Muscle of back (tissue), 13 donors: ENCODE measurements around the gene RGS8. TPM values are rescaled to one million over a fixed set of nuclear protein-coding genes. Genes with fewer than 3 reads are reported as not detected.
A peak's percentile ranks its signal among the peaks of the same experiment; 100 is the strongest.

Source experiments
- DNase-seq, 3 donors: peaks; one replicate each; pipeline versions ENCODE4 v3.0.0 to v3.0.0-alpha.2; 2013
- long read RNA-seq, 9 donors: transcript quantifications; one replicate each; lab custom pipeline, GENCODE V29; 2026
- polyA plus RNA-seq, 10 donors: library from polyadenylated mRNA; unstranded; fragments of 120-200 nt; gene quantifications; one replicate each; pipeline ENCODE4 v1.2.1, GENCODE V29; 2013; ENCODE audit not compliant: insufficient read length in 10 of 10

Gene RGS8
- under 1 TPM in 7 of 10 donors, not detected in 3; 0.05 to 0.31 (median 0.19) TPM for polyA plus RNA-seq
- long read RNA-seq, donor 1 = 0 reads
- long read RNA-seq, donor 2 = 0 reads
- long read RNA-seq, donor 3 = 0 reads
- long read RNA-seq, donor 4 = 0 reads
- long read RNA-seq, donor 5 = 0 reads
- long read RNA-seq, donor 6 = 0 reads
- long read RNA-seq, donor 7 = 0 reads
- long read RNA-seq, donor 8 = 0 reads
- long read RNA-seq, donor 9 = 0 reads

- no peak for DNase-seq
Observed at GRCh38 chr1:182684116-182684828, at the start of gene RGS8. Gene RGS8, minus strand, starts transcription at chr1:182684587. Its CDS starts 14,938 bp downstream, at chr1:182669649.

GRCh38 chr1:182731852-182732575 lies 47.6 kb upstream of the RGS8 start:
- no peak for DNase-seq

GRCh38 chr1:182726912-182727311 lies 42.5 kb upstream of the RGS8 start:
- DNase-seq = no peak

- DNase-seq = peak in 1 of 3 donors; percentile 37
Observed at GRCh38 chr1:182725259-182726255, 41.2 kb upstream of the RGS8 start.

GRCh38 chr1:182724215-182724614 lies 39.8 kb upstream of the RGS8 start:
- DNase-seq = no peak

GRCh38 chr1:182723200-182723599 lies 38.8 kb upstream of the RGS8 start:
- DNase-seq = peak; percentile 42 to 90 (median 85)

- no peak for DNase-seq
Observed at GRCh38 chr1:182721525-182721924, 37.1 kb upstream of the RGS8 start.

GRCh38 chr1:182720463-182720862 lies 36.1 kb upstream of the RGS8 start:
- DNase-seq = no peak

- DNase-seq = no peak
Observed at GRCh38 chr1:182719553-182719952, 35.2 kb upstream of the RGS8 start.

- no peak for DNase-seq
Observed at GRCh38 chr1:182718311-182718710, 33.9 kb upstream of the RGS8 start.

- DNase-seq = no peak
Observed at GRCh38 chr1:182716740-182717720, 32.6 kb upstream of the RGS8 start.

GRCh38 chr1:182715531-182715930 lies 31.1 kb upstream of the RGS8 start:
- DNase-seq = no peak

- DNase-seq = peak in 2 of 3 donors; percentile 30 to 63
Observed at GRCh38 chr1:182714546-182714945, 30.2 kb upstream of the RGS8 start.

GRCh38 chr1:182713939-182714338 lies 29.6 kb upstream of the RGS8 start:
- no peak for DNase-seq

GRCh38 chr1:182713492-182713891 lies 29.1 kb upstream of the RGS8 start:
- no peak for DNase-seq

GRCh38 chr1:182709855-182710254 lies 25.5 kb upstream of the RGS8 start:
- DNase-seq = no peak

- no peak for DNase-seq
Observed at GRCh38 chr1:182709225-182709764, 24.9 kb upstream of the RGS8 start.

GRCh38 chr1:182707122-182707521 lies 22.7 kb upstream of the RGS8 start:
- peak in 2 of 3 donors; percentile 47 to 56 for DNase-seq

- no peak for DNase-seq
Observed at GRCh38 chr1:182704677-182705076, 20.3 kb upstream of the RGS8 start.

- DNase-seq = no peak
Observed at GRCh38 chr1:182703539-182703938, 19.2 kb upstream of the RGS8 start.
